Lower lobe of right lung (tissue), 2 donors: ENCODE measurements around the gene MYCBPAP. TPM values are rescaled to one million over a fixed set of nuclear protein-coding genes. Genes with fewer than 3 reads are reported as not detected.
A peak's percentile ranks its signal among the peaks of the same experiment; 100 is the strongest.

ENCODE experiments used
- ATAC-seq, 2 donors: fragments of 200-7000 bp; cut with Tn5 transposase; one replicate each; pipeline ENCODE4 v1.9.1; 2020 to 2022; ENCODE audit warnings: mild to moderate bottlenecking in 2 of 2, moderate library complexity in 2 of 2
- DNase-seq: peaks from one replicate; pipeline ENCODE4 v3.0.0-alpha.2; 2020
- H3K27ac ChIP-seq: fragments of 200-600 bp; one replicate; pipeline ENCODE4 v1.8.0; 2022
- H3K27me3 ChIP-seq: fragments of 200-600 bp; one replicate; pipeline ENCODE4 v1.8.0; 2022; ENCODE audit warnings: low read depth
- H3K36me3 ChIP-seq: fragments of 200-600 bp; one replicate; pipeline ENCODE4 v1.8.0; 2022; ENCODE audit warnings: mild to moderate bottlenecking
- H3K4me1 ChIP-seq: fragments of 200-600 bp; one replicate; pipeline ENCODE4 v1.8.0; 2022
- H3K4me3 ChIP-seq: fragments of 200-600 bp; one replicate; pipeline ENCODE4 v1.8.0; 2022; ENCODE audit warnings: mild to moderate bottlenecking
- H3K9me3 ChIP-seq: fragments of 200-600 bp; one replicate; pipeline ENCODE4 v1.8.0; 2022
- CTCF ChIP-seq: fragments of 200-600 bp; IDR thresholded peaks from one replicate; pipeline ENCODE4 v1.8.0; 2022; ENCODE audit warnings: antibody characterized with exemption, mild to moderate bottlenecking
- intact Hi-C: fragments of 100-400 bp; cut with DNase I; formaldehyde crosslinking; loops from one replicate; pipeline ENCODE4 v1.11.0; 2022
- total RNA-seq: library from RNA; stranded (reverse); fragmentation: NEBNext Ultra II Directional; extraction: Animal tissue kit (Norgen Biotek cat#: 25700); gene quantifications from one replicate; pipeline ENCODE4 v1.2.1, GENCODE V29; 2021
- donor health status: DM: no; HTN: yes; CAD: no; lungs with severe emphysema.

Gene MYCBPAP
- total RNA-seq, 1 donor from 2014 or later = 3.8 TPM

DNA sequence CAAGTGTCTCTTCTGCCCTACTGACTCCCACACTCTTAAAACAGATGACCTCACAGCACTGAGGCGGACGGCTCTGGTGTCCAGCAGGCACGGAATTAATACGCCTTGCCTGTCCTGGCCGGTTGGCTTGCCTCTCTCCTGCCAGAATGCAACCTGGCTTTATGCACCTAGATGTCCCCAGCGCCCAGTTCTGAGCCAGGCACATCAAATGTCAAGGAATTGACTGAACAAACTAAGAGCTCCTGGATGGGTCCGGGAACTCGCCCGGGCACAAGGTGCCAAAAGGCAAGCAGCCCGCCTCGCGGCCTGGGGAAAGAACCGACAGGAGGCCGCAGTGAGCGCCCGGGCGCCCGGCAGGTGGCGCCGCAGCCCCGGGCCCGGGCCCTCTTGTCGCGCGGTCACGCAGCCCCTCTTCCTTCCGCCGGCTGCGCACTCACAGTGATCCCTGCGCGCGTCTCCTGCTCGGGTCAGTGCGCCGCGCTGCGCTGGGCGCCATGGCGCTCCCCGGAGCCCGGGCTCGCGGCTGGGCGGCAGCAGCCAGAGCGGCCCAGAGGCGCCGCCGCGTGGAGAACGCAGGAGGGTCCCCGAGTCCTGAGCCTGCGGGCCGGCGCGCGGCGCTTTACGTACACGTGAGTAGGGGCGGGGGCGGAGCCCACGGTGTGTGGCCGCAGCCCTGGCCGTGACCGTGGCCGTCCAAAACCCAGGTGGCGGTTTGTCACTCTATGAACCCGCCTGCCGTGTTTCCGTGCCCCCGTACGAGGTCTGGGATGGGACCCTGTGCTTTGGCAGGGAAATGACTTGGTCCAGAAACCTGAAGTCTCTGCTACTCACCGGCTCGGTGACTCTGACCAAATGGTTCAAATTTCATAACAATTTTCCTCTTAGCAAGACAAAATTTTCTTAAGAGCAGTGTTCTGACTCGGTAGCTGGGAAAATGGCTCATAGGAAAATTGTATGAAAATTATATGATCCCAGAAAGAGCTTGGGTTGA is 29.6 kb upstream of the MYCBPAP start, which contains the start of gene RSAD1:
Gene RSAD1, plus strand, starts transcription at position 470 of the 991 bp plus-strand sequence. Its CDS starts 25 bp downstream, at position 495.
- DNase-seq (peak; percentile 92), ATAC-seq (peak; percentile 93 to 95)
- Histone ChIP-seq H3K9me3 (no peaks in the 10 kb centered on the region), H3K36me3 (peaks cover 33% of the 10 kb centered on the region), H3K27ac (peak within 1 kb of the TSS; percentile 89), H3K4me3 (peak within 1 kb of the TSS; percentile 91), H3K4me1 (peaks cover 39% of the 10 kb centered on the region), H3K27me3 (no peaks in the 10 kb centered on the region)
- intact Hi-C loops = no loop called here
- peak; percentile 92 for TF ChIP-seq CTCF

DNA sequence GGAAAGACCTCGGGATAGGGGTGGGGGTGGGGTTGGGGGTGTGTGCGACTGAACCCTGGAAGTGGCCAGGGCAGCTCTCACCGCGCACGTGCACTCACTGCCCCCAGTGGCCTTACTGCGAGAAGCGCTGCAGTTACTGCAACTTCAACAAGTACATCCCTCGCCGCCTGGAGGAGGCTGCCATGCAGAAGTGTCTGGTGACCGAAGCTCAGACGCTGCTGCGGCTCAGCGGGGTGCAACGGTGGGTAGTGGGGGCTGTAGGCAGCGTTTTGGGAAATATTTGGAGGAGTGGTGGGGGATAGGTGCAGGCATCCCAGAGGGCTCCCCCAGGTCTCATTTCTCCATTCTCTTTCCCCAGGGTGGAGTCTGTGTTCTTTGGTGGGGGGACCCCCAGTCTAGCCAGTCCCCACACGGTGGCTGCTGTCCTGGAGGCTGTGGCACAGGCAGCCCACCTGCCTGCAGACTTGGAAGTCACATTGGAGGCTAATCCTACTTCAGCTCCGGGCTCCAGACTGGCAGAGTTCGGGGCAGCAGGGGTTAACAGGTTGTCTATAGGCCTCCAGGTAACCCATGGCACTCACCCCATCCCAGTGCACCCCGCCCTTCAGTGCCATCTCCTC is 28.6 kb upstream of the MYCBPAP start:
- intact Hi-C loops = no loop called here
- H3K27ac ChIP-seq = peak overlapping the region; percentile 89
- H3K4me1 ChIP-seq = peaks cover 39% of the 10 kb centered on the region
- no peaks in the 10 kb centered on the region for H3K27me3 ChIP-seq
- TF ChIP-seq CTCF = peak; percentile 59
- no peaks in the 10 kb centered on the region for H3K9me3 ChIP-seq
- peak overlapping the region; percentile 91 for H3K4me3 ChIP-seq
- peak; percentile 68 to 79 for ATAC-seq
- peaks cover 33% of the 10 kb centered on the region for H3K36me3 ChIP-seq
- DNase-seq = peak; percentile 87

DNA sequence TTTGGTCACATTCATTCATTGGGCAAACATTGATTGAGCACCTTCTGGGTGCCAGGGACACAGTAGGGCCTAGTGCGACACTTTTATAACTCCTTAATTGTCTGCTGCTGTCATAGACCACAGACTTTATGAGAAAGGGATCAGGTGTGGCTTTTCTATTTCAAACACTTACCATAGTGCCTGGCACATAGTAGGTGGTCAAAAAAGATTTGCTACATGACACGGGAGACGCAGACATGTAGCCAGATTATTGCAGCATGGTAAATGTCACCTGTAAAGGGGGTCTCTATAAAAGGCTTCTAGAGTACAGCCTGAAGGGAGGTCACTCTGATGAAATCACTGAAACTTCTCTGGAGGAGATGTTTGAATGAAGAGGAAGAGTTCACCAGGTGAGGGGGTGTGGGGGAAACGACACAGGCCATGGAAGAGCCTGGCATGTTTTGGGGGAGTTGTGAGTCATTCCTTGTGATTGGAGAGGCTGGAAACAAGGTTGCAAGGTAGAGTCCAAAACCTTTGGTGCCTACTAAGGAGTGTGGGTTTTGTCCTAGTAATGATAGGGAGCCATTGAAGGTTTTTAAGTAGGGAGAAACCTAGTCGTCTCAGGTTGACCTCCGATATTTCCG is 28.0 kb upstream of the MYCBPAP start:
- DNase-seq (no peak), ATAC-seq (no peak)
- peaks cover 39% of the 10 kb centered on the region for H3K4me1 ChIP-seq
- no peaks in the 10 kb centered on the region for H3K27me3 ChIP-seq
- no peak overlapping the region for H3K27ac ChIP-seq
- intact Hi-C loops = no loop called here
- peak overlapping the region; percentile 91 for H3K4me3 ChIP-seq
- TF ChIP-seq CTCF = no peak
- peaks cover 36% of the 10 kb centered on the region for H3K36me3 ChIP-seq
- H3K9me3 ChIP-seq = no peaks in the 10 kb centered on the region

DNA sequence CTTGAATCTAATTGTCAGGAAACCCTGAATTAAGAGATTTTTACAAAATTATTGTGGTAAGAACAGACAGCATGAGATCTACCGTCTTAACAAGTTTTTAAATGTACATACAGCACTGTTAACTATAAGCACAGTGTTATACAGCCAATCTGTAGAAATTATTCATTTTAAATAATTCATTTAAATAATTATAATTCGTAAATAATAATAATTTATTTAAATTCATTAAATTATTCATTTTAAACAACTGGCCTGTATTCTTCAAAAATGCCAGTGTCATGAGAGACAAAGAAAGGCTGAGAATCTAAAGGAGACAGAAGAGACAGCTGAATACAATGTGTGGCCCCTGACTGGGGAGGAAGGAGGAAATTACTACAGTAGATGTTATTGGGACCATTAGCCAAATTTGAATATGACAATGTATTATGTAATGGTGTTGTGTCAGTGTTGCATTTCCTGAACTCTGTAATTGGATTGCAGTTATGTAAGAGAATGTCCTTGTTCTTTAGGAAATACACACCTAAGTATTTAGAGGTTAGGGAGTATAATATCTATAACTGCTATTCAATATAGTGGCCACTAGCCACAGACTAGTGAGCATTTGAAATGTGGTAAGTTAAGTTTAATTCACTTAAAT is 27.3 kb upstream of the MYCBPAP start:
- TF ChIP-seq CTCF = no peak
- Histone ChIP-seq H3K27me3 (no peaks in the 10 kb centered on the region), H3K4me1 (peaks cover 39% of the 10 kb centered on the region), H3K27ac (no peak overlapping the region), H3K9me3 (no peaks in the 10 kb centered on the region), H3K36me3 (peaks cover 43% of the 10 kb centered on the region), H3K4me3 (no peak overlapping the region)
- DNase-seq = no peak
- ATAC-seq = no peak
- intact Hi-C loops = no loop called here

DNA sequence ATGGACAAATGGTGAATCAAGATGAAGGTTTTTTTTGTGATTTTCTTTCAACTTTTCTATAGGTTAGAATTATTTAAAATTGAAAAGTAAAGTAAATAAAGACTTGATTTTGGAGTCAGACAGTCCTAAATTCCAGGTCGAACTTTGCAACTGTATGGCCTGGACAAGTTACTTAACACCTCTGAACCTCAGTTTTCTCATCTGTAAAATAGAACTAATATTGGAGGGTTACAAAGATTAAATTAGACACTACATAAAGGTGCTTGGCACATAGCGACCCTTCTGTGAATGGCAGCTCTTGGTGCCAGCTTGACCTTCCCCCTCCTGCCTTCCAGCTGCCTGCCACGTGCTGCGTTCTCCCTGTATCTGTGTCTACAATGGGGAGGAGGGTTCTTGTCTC is 26.6 kb upstream of the MYCBPAP start:
- Histone ChIP-seq H3K9me3 (no peaks in the 10 kb centered on the region), H3K36me3 (peaks cover 48% of the 10 kb centered on the region), H3K27me3 (no peaks in the 10 kb centered on the region), H3K4me1 (peaks cover 39% of the 10 kb centered on the region), H3K4me3 (no peak overlapping the region), H3K27ac (no peak overlapping the region)
- TF ChIP-seq CTCF = no peak
- intact Hi-C loops = no loop called here
- DNase-seq (no peak), ATAC-seq (no peak)
